Measurements from ENCODE around the gene THOC6. TPM values are rescaled to one million over a fixed set of nuclear protein-coding genes. Genes with fewer than 3 reads are reported as not detected.
"Not testable (repeated sequence)": the region's sequence is repeated elsewhere in the genome, so short reads cannot be mapped to it uniquely, and the experiment has no call there.

The THOC6 gene
- total and polyA plus RNA-seq, 2 donors (not counting 1 experiment from before 2014, with no cell fraction given) = 28.5 to 52.2 TPM

DNA sequence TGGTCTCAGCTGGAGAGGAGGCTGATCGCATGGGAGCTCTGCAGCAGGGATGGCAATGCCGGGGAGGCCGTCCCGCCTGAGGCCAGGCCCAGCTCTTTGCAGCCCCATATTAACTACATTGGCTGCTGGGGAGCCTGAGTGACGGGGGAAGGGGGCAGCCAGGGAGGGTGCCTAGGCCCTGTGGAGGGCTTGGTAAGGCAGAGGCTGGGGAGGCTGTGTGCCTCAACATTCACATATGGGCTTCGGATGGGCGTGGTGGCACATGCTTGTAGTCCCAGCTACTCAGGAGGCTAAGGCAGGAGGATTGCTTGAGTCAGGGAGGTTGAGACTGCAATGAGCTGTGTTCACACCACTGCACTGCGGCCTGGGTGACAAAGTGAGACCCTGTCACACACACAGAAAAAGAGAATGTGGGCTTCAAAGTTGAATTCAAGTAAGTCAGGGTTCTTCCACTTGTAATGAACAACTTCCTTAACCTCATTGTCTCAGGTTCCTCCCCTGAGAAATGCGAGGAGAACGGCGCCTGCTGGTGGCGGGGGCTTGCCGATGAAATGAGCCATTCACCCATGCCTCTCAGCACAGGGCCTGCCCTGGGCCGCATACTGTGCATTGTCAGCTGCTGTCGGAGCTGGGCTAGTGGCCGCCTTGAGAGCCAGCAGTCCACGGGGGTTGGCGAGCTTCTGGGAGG lies 48.9 kb downstream of the THOC6 start:
- DNase-seq; intact Hi-C loops (cut with micrococcal nuclease); H3K27ac ChIP-seq (ENCODE audit: low read length in 2 of 2); H3K27me3 Mint-ChIP-seq; H3K36me3 ChIP-seq (replicated peaks in 1 of 2; ENCODE audit: control extremely low read depth in 1 of 2, control insufficient read depth in 1 of 2, extremely low read depth in 1 of 2, insufficient read depth in 2 of 2, low read length in 1 of 2); H3K79me2 ChIP-seq (ENCODE audit: control insufficient read depth, insufficient read depth, low read length); H3K27me3 ChIP-seq (replicated peaks in 1 of 4; ENCODE audit: control extremely low read depth in 1 of 4, control insufficient read depth in 3 of 4, insufficient read depth in 4 of 4, low read length in 3 of 4); CTCF ChIA-PET; H3K4me2 ChIP-seq (replicated peaks; ENCODE audit: low read depth, low read length, poor library complexity, severe bottlenecking); H2AFZ ChIP-seq (ENCODE audit: insufficient read depth, low read depth, low read length, poor library complexity, severe bottlenecking); H3K4me3 Mint-ChIP-seq; H4K20me1 ChIP-seq (ENCODE audit: control insufficient read depth, insufficient read depth, low read length, poor library complexity, severe bottlenecking); ATAC-seq (ENCODE audit: low read depth); POLR2A ChIA-PET; H3K4me3 ChIP-seq (ENCODE audit: control extremely low read depth in 1 of 5, extremely low read depth in 1 of 5, insufficient read depth in 1 of 5, low read depth in 2 of 5, low read length in 4 of 5); H3K9me3 Mint-ChIP-seq (ENCODE audit: insufficient read depth); H3K9ac ChIP-seq (ENCODE audit: low read length): not testable (repeated sequence)
- WGBS (ENCODE audit: insufficient coverage) = 13% methylated on average over 6 of the region's 18 CpGs
- Mint-ChIP-seq H3K27ac (peak overlapping the region; percentile 85), H3K4me1 (peaks cover 50% of the 10 kb centered on the region)
- Histone ChIP-seq H3K9me3 (ENCODE audit: control extremely low read depth in 1 of 3, control insufficient read depth in 2 of 3, insufficient read depth in 1 of 3, low read length in 2 of 3) (peaks cover 0 to 17% (median 7%) of the 10 kb centered on the region in 3 donors), H3K4me1 (ENCODE audit: control insufficient read depth in 2 of 2, insufficient read depth in 2 of 2, low read length in 2 of 2) (peaks cover 39 to 42% of the 10 kb centered on the region in 2 donors)

- H3K27me3 Mint-ChIP-seq = no peaks in the 10 kb centered on the region
- H3K4me1 ChIP-seq (ENCODE audit: control insufficient read depth in 2 of 2, insufficient read depth in 2 of 2, low read length in 2 of 2) = peaks cover 39 to 41% of the 10 kb centered on the region in 2 donors
- no peak overlapping the region for H3K9ac ChIP-seq (ENCODE audit: low read length)
- H4K20me1 ChIP-seq (ENCODE audit: control insufficient read depth, insufficient read depth, low read length, poor library complexity, severe bottlenecking) = no peaks in the 10 kb centered on the region
- H3K4me3 Mint-ChIP-seq = peak overlapping the region; percentile 65
- no peaks in the 10 kb centered on the region for H3K9me3 Mint-ChIP-seq (ENCODE audit: insufficient read depth)
- intact Hi-C loops (cut with micrococcal nuclease) = no loop called here
- TF ChIP-seq EZH2 (IDR thresholded peaks at IDR 0.05; ENCODE audit: borderline replicate concordance, insufficient read depth, low read depth, low read length, poor library complexity, severe bottlenecking) = no peak
- TF ChIP-seq, protein P1, sequence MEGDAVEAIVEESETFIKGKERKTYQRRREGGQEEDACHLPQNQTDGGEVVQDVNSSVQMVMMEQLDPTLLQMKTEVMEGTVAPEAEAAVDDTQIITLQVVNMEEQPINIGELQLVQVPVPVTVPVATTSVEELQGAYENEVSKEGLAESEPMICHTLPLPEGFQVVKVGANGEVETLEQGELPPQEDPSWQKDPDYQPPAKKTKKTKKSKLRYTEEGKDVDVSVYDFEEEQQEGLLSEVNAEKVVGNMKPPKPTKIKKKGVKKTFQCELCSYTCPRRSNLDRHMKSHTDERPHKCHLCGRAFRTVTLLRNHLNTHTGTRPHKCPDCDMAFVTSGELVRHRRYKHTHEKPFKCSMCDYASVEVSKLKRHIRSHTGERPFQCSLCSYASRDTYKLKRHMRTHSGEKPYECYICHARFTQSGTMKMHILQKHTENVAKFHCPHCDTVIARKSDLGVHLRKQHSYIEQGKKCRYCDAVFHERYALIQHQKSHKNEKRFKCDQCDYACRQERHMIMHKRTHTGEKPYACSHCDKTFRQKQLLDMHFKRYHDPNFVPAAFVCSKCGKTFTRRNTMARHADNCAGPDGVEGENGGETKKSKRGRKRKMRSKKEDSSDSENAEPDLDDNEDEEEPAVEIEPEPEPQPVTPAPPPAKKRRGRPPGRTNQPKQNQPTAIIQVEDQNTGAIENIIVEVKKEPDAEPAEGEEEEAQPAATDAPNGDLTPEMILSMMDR (IDR thresholded peaks at IDR 0.05) = no peak
- peaks cover 55% of the 10 kb centered on the region for H3K4me1 Mint-ChIP-seq
- H3K79me2 ChIP-seq (ENCODE audit: control insufficient read depth, insufficient read depth, low read length) = peaks cover 3% of the 10 kb centered on the region
- ChIA-PET CTCF (no interaction called here), POLR2A (no interaction called here)
- no peak for DNase-seq
- H3K27ac Mint-ChIP-seq = peak overlapping the region; percentile 85
- H3K27ac ChIP-seq (ENCODE audit: low read length in 2 of 2) = no peak overlapping the region
- peaks cover 0 to 17% (median 7%) of the 10 kb centered on the region in 3 donors for H3K9me3 ChIP-seq (ENCODE audit: control extremely low read depth in 1 of 3, control insufficient read depth in 2 of 3, insufficient read depth in 1 of 3, low read length in 2 of 3)
- H3K36me3 ChIP-seq (replicated peaks in 1 of 2; ENCODE audit: control extremely low read depth in 1 of 2, control insufficient read depth in 1 of 2, extremely low read depth in 1 of 2, insufficient read depth in 2 of 2, low read length in 1 of 2) = no peaks in the 10 kb centered on the region
- H3K4me3 ChIP-seq (ENCODE audit: control extremely low read depth in 1 of 5, extremely low read depth in 1 of 5, insufficient read depth in 1 of 5, low read depth in 2 of 5, low read length in 4 of 5) = no peak overlapping the region
- no peak overlapping the region for H3K4me2 ChIP-seq (replicated peaks; ENCODE audit: low read depth, low read length, poor library complexity, severe bottlenecking)
- no peak for ATAC-seq (ENCODE audit: low read depth)
- WGBS (ENCODE audit: insufficient coverage) = 91% methylated on average over 7 of the region's 7 CpGs
- H3K27me3 ChIP-seq (replicated peaks in 1 of 4; ENCODE audit: control extremely low read depth in 1 of 4, control insufficient read depth in 3 of 4, insufficient read depth in 4 of 4, low read length in 3 of 4) = no peaks in the 10 kb centered on the region
- H2AFZ ChIP-seq (ENCODE audit: insufficient read depth, low read depth, low read length, poor library complexity, severe bottlenecking) = no peak overlapping the region
Measured at GRCh38 chr16:3073448-3073847, 49.6 kb downstream of the THOC6 start.

Measured in B cell (primary cell).